GM12872 (cell line): Measurements from ENCODE around the gene PHKG1.

Experiments used
- CTCF ChIP-seq: IDR thresholded peaks from 3 replicates; pipeline ENCODE4 v1.5.1; 2011; ENCODE audit warnings: low read depth, mild to moderate bottlenecking, low read length, moderate library complexity; ENCODE audit not compliant: insufficient read depth

The PHKG1 gene

DNA sequence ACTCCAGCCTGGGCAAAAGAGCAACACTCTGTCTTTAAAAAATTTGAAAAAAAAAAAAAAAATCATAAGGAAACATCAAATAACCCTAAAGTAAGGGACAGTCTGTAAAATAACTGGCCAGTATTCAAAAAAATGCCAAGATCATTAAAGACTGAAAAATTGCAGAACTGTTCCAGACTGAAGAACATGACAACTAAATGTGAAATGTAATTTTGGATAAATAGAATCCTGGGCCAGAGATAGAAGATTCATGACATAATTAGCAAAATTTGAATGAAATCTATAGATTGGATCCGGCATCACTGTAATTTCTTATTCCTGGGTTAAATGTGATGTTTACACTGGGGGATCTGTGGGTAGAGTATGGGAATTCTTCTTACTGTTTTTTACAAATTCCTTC is 44.5 kb downstream of the PHKG1 start:
- TF ChIP-seq CTCF, result no peak

DNA sequence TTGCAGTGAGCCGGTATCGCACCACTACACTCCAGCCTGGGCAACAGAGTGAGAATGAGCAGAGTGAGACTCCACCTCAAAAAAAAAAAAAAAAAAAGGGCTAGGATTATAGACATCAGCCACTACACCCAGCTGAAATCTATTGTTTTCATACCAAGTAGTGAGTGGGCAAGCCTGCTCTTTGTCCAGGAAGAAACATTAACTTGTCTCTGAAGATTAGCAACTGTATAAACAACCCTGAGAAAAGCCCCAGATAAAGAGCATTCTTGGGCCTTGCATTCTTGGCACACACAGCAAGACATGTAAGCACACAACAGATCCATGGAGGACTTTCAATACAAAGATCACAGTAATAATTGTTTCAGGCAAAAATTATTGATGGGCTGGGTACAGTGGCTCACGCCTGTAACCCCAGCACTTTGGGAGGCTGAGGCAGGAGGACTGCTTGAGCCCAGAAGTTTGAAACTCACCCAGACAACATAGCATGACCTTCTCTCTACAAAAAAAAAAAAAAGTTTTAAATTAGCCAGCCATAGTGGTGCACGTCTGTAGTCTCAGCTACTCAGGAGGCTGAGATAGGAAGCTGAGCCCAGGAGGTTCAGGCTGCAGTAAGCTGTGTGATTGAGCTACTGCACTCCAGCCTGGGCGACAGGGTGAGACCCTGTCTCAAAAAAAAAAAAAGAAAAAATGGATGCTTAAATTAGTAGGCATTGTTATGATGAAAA is 45.9 kb downstream of the PHKG1 start:
- no peak for TF ChIP-seq CTCF

DNA sequence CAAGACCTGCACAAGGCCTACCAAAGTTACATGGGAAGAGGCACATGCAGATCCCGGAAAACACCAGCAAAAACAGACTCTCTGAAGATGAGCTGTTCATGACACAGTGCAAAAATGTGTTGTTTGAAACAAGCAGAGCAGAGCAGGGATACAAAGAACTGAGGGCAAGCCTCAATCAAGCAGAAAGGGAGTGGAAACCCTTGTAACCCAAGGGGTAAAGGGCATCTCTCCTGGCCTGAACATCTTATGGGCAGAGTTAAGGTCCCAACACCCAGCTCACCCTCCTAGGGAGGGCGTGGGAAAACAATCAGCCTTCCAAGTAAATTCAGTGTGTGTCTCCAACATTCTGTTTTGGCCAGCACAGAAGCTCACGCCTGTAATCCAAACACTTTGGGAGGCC is 52.0 kb downstream of the PHKG1 start:
- TF ChIP-seq CTCF, result no peak

GRCh38 chr7:56033671-56034432 is 58.9 kb downstream of the PHKG1 start:
- TF ChIP-seq CTCF, result peak; percentile 48; the same call in 2 of the 3 replicates

GRCh38 chr7:56030340-56030739 is 62.4 kb downstream of the PHKG1 start:
- no peak for TF ChIP-seq CTCF
